Stimulated activated CD4-positive, alpha-beta T cell treated with anti-CD3 and anti-CD28 coated beads, Interleukin-4, amount 100 ng/mL, for 48 hours (primary cell): ENCODE data around the gene RFXAP.
A peak's percentile ranks its signal among the peaks of the same experiment; 100 is the strongest.
"Not testable (repeated sequence)": the region's sequence is repeated elsewhere in the genome, so short reads cannot be mapped to it uniquely, and the experiment has no call there.

Experiments
- DNase-seq, 2 donors: peaks; one replicate each; pipeline ENCODE4 v3.0.0-alpha.2; 2020; ENCODE audit warnings: low read depth in 2 of 2

Gene RFXAP, protein sequence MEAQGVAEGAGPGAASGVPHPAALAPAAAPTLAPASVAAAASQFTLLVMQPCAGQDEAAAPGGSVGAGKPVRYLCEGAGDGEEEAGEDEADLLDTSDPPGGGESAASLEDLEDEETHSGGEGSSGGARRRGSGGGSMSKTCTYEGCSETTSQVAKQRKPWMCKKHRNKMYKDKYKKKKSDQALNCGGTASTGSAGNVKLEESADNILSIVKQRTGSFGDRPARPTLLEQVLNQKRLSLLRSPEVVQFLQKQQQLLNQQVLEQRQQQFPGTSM

GRCh38 chr13:36818804-36819738 lies at the start of gene RFXAP:
Gene RFXAP (plus strand): TSS chr13:36819222. CDS start chr13:36819358, 136 bp downstream.
- DNase-seq, result peak; percentile 86 to 87

DNA sequence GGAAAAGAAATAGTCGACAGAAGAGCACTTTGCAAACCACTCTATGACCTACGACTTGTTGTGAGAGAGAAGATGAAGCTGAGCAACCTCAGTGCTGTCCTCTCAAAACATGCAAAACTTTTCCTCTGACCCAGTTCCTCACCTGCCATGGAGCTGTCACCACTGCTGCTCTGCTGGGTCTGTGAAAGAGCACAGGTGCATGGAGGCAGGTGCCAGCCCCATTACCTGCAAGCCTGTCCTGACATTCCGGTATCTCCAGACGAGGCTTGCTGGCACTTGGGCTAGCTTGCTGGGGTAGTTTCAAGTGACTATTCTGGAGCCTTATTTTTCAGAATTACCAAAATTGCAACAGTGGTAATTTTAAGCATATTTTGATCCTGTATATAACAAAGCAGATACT lies 49.5 kb upstream of the RFXAP start:
- DNase-seq, result no peak

DNA sequence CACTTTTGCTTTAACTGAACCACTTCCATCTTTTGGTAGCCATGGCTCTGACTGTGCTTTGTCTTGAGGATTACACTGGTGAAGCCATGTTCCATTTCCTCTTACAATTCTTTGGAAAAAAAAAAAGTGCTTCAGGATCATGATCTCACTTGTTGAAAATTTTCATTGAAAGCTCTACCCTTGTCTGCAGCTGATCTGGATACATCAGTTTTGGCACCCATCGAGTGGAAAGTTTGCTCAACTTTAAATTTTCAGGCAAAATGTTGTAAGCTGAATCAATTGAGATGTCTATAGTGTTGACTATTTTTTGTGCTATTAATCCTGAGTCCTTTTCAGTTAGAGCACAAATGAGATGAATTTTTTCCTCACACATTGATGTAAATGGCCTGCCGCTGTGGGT lies 48.3 kb upstream of the RFXAP start:
- no peak for DNase-seq

- DNase-seq, result no peak
Measured at GRCh38 chr13:36772853-36773252, 46.2 kb upstream of the RFXAP start.

- no peak for DNase-seq
Measured at GRCh38 chr13:36774931-36775330, 44.1 kb upstream of the RFXAP start.

- DNase-seq, result no peak
Measured at GRCh38 chr13:36776175-36776574, 42.8 kb upstream of the RFXAP start.

GRCh38 chr13:36778083-36778671 lies 40.8 kb upstream of the RFXAP start:
- no peak for DNase-seq

DNA sequence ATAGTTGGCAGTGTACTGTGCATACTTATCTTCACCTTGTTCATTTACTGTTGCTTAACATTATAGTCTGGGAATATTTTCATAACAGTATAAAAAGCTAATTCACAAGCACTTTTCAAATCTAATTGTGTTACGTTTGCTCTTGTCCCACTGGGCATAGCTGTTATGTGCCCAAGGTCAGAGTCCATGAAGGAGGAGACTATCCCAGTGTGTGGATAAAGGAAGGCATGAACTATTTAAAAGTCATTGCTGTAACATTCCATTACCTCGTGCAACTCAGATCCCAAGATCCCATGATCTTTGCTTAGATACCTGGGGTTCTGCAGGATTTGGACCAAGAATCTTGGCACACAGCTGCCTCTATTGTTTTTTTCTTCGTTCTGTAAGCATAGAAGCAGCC lies 35.1 kb upstream of the RFXAP start:
- no peak for DNase-seq

DNA sequence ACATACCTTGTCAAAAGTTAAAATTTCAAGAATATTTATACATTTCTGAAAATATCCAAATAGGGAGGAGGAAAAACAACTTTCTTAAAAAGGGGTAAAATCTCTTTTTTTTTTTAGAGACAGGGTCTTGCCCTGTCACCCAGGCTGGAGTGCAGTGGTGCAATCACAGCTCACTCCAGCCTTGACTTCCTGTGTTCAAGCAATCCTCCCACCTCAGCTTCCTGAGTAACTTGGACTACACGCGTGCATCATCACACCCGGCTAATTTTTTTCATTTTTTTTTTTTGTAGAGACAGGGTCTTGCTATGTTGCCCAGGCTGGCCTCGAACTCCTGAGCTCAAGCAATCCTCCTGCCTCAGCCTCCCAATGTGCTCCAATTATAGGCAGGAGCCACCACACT lies 32.8 kb upstream of the RFXAP start:
- not testable (repeated sequence) for DNase-seq

DNA sequence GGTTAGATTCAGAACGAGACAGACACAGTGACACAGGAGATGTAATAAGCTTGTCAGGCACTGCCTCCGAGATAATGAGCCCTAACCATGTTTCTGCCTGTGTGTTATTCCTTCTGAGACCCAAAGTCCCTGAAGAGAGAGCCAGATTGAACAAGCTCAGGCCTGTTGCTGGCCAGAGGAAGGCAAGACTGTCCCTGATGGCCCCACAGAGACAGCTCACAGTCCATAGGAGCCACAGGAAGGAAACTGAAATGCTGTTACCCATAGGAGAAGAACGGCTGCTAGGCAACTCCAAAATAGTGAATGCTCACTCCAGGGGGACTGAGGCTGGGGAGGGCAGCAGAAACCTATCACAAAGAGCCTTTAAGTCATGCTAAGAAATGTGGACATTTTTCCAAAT lies 31.8 kb upstream of the RFXAP start:
- no peak for DNase-seq

- DNase-seq, result no peak
Measured at GRCh38 chr13:36788276-36788675, 30.7 kb upstream of the RFXAP start.

DNA sequence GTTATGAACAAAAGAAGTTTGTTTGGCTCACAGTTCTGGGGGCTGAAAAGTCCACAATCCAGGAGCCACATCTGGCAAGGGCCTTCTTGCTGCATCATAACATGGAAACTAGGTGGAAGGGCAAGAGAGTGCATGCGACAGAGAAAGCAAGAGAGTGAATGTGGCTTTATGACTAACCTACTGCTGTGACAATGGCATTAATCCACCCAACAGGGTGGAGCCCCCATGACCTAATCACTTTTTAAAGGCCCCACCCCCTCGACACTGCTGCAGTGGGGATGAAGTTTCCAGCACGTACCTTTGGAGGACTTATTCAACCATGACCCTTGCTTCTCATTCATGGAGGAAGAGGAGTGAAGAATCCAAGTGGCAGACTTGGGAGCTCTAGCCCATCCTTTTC lies 30.0 kb upstream of the RFXAP start:
- DNase-seq, result no peak

GRCh38 chr13:36789730-36790129 lies 29.3 kb upstream of the RFXAP start:
- DNase-seq, result no peak

- no peak for DNase-seq
Measured at GRCh38 chr13:36794706-36795105, 24.3 kb upstream of the RFXAP start.

DNA sequence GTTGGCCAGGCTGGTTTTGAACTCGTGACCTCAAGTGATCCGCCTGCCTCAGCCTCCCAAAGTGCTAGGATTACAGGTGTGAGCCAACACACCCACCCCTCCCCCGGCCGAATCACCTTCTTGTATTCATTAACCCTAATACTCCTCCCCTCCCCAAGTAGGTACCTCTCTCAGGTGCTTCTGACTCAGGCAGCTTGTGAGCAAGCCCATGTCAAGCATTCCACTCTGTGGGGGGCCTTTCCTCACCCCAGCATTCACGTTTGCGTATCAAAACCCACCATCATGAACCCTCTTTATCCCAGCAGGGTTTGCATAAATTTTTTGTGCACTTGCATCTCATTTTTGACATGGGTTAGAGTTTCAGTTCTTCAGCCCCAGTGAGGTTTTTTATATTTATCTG lies 23.6 kb upstream of the RFXAP start:
- DNase-seq, result no peak

DNA sequence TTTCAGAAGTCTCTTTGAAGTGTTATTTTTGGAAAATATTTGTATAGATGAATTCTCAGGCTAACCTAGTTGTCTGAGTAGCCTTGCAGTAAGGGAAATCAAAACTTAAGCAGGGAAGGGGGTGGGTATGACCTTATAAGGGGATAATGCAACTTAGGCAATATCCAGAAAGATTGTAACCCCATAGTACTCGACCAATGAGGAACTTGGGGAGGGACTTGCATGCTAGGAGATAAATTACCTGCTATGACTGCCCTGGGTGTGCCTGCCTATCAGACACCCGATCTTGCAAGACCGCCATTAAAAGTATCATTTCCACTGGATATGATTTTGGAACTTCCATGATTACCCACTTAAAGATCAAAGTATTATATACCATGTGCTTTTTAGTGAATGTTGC lies 23.0 kb upstream of the RFXAP start:
- no peak for DNase-seq

DNA sequence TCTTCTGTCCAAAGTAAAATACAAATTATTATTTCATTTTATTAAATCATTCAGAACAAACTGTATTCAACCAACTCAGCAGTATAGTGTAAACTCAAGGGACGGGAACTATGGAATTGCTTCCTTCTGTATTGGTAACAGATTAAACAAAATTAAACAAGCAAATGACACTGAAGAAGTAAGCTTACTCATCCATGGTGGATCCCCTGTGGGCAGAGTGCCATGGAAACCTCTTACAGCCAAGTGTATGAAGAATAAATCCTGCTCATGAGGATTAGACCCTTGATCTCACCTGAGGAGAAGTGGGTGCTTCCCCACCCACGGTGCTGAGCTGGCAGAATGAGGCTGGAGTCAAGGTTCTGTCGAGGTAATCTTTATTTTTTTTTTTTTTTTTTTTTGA lies 18.0 kb upstream of the RFXAP start:
- no peak for DNase-seq

DNA sequence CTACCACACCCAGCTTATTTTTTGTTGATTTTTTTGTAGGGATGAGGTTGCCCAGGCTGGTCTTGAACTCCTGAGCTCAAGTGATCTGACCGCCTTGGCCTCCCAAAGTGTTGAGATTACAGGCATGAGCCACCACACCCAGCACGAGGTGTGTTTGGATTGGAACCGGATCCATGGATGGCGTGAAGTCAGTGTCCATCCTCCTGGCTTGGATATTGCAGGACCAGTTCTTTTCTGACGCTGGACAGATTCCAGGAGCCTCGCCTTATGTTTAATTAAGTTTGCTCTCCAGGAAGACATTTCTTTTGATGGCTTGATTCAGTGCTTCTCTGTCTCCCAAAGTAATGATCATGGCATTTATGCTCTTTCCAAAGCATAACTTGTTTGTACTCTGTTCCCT lies 14.4 kb upstream of the RFXAP start:
- DNase-seq, result no peak

DNA sequence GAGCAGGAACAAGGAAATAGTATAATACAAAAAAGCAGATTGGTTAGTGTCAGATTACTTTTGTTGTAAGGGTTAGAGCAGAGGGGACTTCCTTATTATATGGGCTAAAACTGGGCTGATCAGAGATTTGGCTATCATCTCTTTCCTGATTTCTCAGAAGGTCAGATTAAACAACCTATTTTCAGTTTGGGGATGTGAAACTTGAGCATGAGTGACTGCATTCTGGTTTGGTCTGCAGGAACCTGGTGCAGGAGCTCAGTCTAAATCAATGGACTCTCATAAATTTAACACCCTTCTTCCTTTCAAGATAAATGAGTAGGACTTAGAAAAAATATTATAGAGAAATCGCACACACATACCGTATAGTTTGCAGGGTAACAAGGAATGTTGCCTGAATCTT lies 12.9 kb upstream of the RFXAP start:
- no peak for DNase-seq

- DNase-seq, result no peak
Measured at GRCh38 chr13:36807616-36808015, 11.4 kb upstream of the RFXAP start.

- DNase-seq, result no peak
Measured at GRCh38 chr13:36813225-36813624, 5.8 kb upstream of the RFXAP start.

GRCh38 chr13:36814465-36814864 lies 4.6 kb upstream of the RFXAP start:
- no peak for DNase-seq

GRCh38 chr13:36815062-36815461 lies 4.0 kb upstream of the RFXAP start:
- DNase-seq, result no peak
